GM18502 (cell line): ENCODE results near the gene FHIT.
A peak's percentile ranks its signal among the peaks of the same experiment; 100 is the strongest.

ENCODE experiments used
- ATAC-seq: cut with Tn5 transposase; IDR thresholded peaks from one replicate; pipeline ENCODE4 v1.9.1; 2021; ENCODE audit warnings: mild to moderate bottlenecking; ENCODE audit not compliant: unreplicated experiment, poor library complexity

Gene FHIT

GRCh38 chr3:61177450-61177849 lies 73.8 kb downstream of the FHIT start:
- no peak for ATAC-seq

GRCh38 chr3:61173676-61174075 lies 77.6 kb downstream of the FHIT start:
- ATAC-seq, result no peak

GRCh38 chr3:61172684-61173083 lies 78.6 kb downstream of the FHIT start:
- ATAC-seq, result no peak

GRCh38 chr3:61172203-61172602 lies 79.0 kb downstream of the FHIT start:
- ATAC-seq, result no peak

GRCh38 chr3:61169621-61170251 lies 81.5 kb downstream of the FHIT start:
- ATAC-seq, result no peak

- no peak for ATAC-seq
Measured at GRCh38 chr3:61168286-61168685, 83.0 kb downstream of the FHIT start.

- ATAC-seq, result no peak
Measured at GRCh38 chr3:61162965-61163364, 88.3 kb downstream of the FHIT start.

- ATAC-seq, result no peak
Measured at GRCh38 chr3:61158667-61159066, 92.6 kb downstream of the FHIT start.

GRCh38 chr3:61158216-61158615 lies 93.0 kb downstream of the FHIT start:
- no peak for ATAC-seq

- ATAC-seq, result peak; percentile 81
Measured at GRCh38 chr3:61157414-61157813, 93.8 kb downstream of the FHIT start.

GRCh38 chr3:61155701-61156292 lies 95.5 kb downstream of the FHIT start:
- ATAC-seq, result no peak

GRCh38 chr3:61154457-61155198 lies 96.6 kb downstream of the FHIT start:
- no peak for ATAC-seq

GRCh38 chr3:61152071-61152470 lies 99.2 kb downstream of the FHIT start:
- no peak for ATAC-seq

- ATAC-seq, result no peak
Measured at GRCh38 chr3:61149236-61149635, 102.0 kb downstream of the FHIT start.

GRCh38 chr3:61146010-61146890 lies 105.0 kb downstream of the FHIT start:
- ATAC-seq, result no peak

- ATAC-seq, result no peak
Measured at GRCh38 chr3:61141697-61142096, 109.6 kb downstream of the FHIT start.

GRCh38 chr3:61141227-61141626 lies 110.0 kb downstream of the FHIT start:
- no peak for ATAC-seq

GRCh38 chr3:61139686-61140085 lies 111.6 kb downstream of the FHIT start:
- no peak for ATAC-seq

GRCh38 chr3:61138401-61138800 lies 112.9 kb downstream of the FHIT start:
- ATAC-seq, result no peak

- ATAC-seq, result no peak
Measured at GRCh38 chr3:61136191-61136590, 115.1 kb downstream of the FHIT start.

GRCh38 chr3:61134532-61134931 lies 116.7 kb downstream of the FHIT start:
- ATAC-seq, result no peak
